SU-DHL-6 (cell line): ENCODE data around the gene FAM24B.

Experiments
- H2AFZ ChIP-seq: fragments of 200-600 bp; sonication (generic); 2 replicates; pipeline ENCODE4 v1.6.1; 2014; ENCODE audit warnings: low read depth, mild to moderate bottlenecking, moderate library complexity, mixed read lengths, antibody characterized with exemption, low read length; ENCODE audit not compliant: severe bottlenecking
- H3F3A ChIP-seq: fragments of 200-600 bp; shearing (Covaris generic); 2 replicates; pipeline ENCODE4 v1.6.0; 2016; ENCODE audit warnings: antibody characterized with exemption, mild to moderate bottlenecking; ENCODE audit not compliant: insufficient read depth
- H3K27ac ChIP-seq: fragments of 200-600 bp; sonication (generic); 2 replicates; pipeline ENCODE4 v1.5.1; 2016; ENCODE audit warnings: low read depth, mild to moderate bottlenecking, low read length, moderate library complexity, mixed read lengths
- H3K27me3 ChIP-seq: fragments of 200-600 bp; sonication (generic), shearing (Covaris generic); 2 replicates; pipeline ENCODE4 v1.6.0; 2014; ENCODE audit warnings: mild to moderate bottlenecking, low read length
- H3K36me3 ChIP-seq: fragments of 200-600 bp; sonication (generic); 2 replicates; pipeline ENCODE4 v1.6.1; 2014; ENCODE audit warnings: mild to moderate bottlenecking, low read length, mixed read lengths
- H3K4me2 ChIP-seq: fragments of 300-600, 200-600 bp; shearing (Covaris generic), sonication (generic); 2 replicates; pipeline ENCODE4 v1.6.0; 2014; ENCODE audit warnings: low read length, low read depth, mild to moderate bottlenecking; ENCODE audit not compliant: poor library complexity, severe bottlenecking
- H3K4me3 ChIP-seq: fragments of 200-600 bp; sonication (generic); 2 replicates; pipeline ENCODE4 v1.5.1; 2014; ENCODE audit warnings: antibody characterized with exemption, low read length, mild to moderate bottlenecking, mixed read lengths; ENCODE audit not compliant: insufficient read depth, poor library complexity, severe bottlenecking
- H3K79me2 ChIP-seq: fragments of 200-600 bp; sonication (generic); 2 replicates; pipeline ENCODE4 v1.6.1; 2014; ENCODE audit warnings: mild to moderate bottlenecking, low read length, moderate library complexity; ENCODE audit not compliant: insufficient read depth
- H3K9ac ChIP-seq: fragments of 200-600 bp; sonication (generic); 2 replicates; pipeline ENCODE4 v1.7.0; 2014; ENCODE audit warnings: mild to moderate bottlenecking, low read length
- H3K9me2 ChIP-seq: fragments of 200-600 bp; sonication (generic); replicated peaks from 2 replicates; pipeline ENCODE4 v1.6.1; 2014; ENCODE audit warnings: low read length; ENCODE audit not compliant: insufficient read depth
- H3K9me3 ChIP-seq: fragments of 200-600 bp; sonication (generic); 2 replicates; pipeline ENCODE4 v1.6.1; 2014; ENCODE audit warnings: low read length, mixed read lengths; ENCODE audit not compliant: insufficient read depth
- H4K20me1 ChIP-seq: fragments of 200-600 bp; sonication (generic); 2 replicates; pipeline ENCODE4 v1.6.1; 2014; ENCODE audit warnings: low read depth, mild to moderate bottlenecking, antibody characterized with exemption, low read length, moderate library complexity, mixed read lengths
- EZH2phosphoT487 ChIP-seq: fragments of 200-600 bp; sonication (generic), shearing (Covaris generic); conservative IDR thresholded peaks from 2 replicates; pipeline ENCODE4 v1.6.1; 2018; ENCODE audit warnings: mild to moderate bottlenecking, antibody characterized with exemption, low read length, moderate library complexity, mixed read lengths
- TF ChIP-seq, protein P1 (sequence below): fragments of 200-600 bp; sonication (generic); IDR thresholded peaks from one replicate; pipeline ENCODE4 v1.5.1; 2017; ENCODE audit warnings: antibody characterized with exemption, mild to moderate bottlenecking, low read length, moderate library complexity; ENCODE audit not compliant: insufficient read depth, poor library complexity, severe bottlenecking

Gene FAM24B

DNA sequence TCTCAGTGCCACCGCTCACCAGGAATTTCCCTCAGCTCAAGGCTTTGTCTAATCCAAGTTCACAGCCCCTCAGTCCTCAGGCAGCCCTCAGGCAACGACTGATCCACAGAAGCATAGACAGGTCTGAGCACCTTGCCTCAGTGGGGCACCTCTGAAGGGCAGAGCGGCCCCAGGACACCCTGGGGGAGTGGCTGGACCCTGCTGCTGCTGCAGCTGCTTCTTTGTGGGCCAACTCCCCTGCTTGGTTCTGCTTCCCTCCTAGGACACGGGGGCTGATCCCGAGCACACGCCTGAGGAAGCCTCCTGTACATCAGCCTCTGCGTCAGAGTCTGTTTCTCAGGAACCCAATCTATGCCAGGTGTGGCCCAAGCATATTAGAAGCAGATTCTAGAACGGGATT, 49.9 kb downstream of the FAM24B start:
- Histone ChIP-seq H3K4me3 (no peak overlapping the region), H3K27me3 (no peaks in the 10 kb centered on the region), H2AFZ (no peak overlapping the region), H3K9ac (no peak overlapping the region), H3K36me3 (peaks cover 27% of the 10 kb centered on the region), H3K9me2 (no peaks in the 10 kb centered on the region), H3K9me3 (no peaks in the 10 kb centered on the region), H3K4me2 (no peak overlapping the region), H4K20me1 (no peaks in the 10 kb centered on the region; the same call in 1 of the 2 replicates), H3F3A (no peaks in the 10 kb centered on the region), H3K79me2 (no peaks in the 10 kb centered on the region), H3K27ac (no peak overlapping the region)
- TF ChIP-seq, protein P1, sequence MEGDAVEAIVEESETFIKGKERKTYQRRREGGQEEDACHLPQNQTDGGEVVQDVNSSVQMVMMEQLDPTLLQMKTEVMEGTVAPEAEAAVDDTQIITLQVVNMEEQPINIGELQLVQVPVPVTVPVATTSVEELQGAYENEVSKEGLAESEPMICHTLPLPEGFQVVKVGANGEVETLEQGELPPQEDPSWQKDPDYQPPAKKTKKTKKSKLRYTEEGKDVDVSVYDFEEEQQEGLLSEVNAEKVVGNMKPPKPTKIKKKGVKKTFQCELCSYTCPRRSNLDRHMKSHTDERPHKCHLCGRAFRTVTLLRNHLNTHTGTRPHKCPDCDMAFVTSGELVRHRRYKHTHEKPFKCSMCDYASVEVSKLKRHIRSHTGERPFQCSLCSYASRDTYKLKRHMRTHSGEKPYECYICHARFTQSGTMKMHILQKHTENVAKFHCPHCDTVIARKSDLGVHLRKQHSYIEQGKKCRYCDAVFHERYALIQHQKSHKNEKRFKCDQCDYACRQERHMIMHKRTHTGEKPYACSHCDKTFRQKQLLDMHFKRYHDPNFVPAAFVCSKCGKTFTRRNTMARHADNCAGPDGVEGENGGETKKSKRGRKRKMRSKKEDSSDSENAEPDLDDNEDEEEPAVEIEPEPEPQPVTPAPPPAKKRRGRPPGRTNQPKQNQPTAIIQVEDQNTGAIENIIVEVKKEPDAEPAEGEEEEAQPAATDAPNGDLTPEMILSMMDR = no peak
- no peak for TF ChIP-seq EZH2phosphoT487

GRCh38 chr10:122828716-122829255, 50.6 kb downstream of the FAM24B start:
- Histone ChIP-seq H3K4me2 (no peak overlapping the region), H3K36me3 (peaks cover 27% of the 10 kb centered on the region), H2AFZ (no peak overlapping the region), H3K9me2 (no peaks in the 10 kb centered on the region), H3K4me3 (no peak overlapping the region), H4K20me1 (no peaks in the 10 kb centered on the region; the same call in 1 of the 2 replicates), H3K79me2 (no peaks in the 10 kb centered on the region), H3K9ac (no peak overlapping the region), H3K27me3 (no peaks in the 10 kb centered on the region), H3K27ac (no peak overlapping the region), H3K9me3 (no peaks in the 10 kb centered on the region), H3F3A (no peaks in the 10 kb centered on the region)
- TF ChIP-seq EZH2phosphoT487 = no peak
- TF ChIP-seq, protein P1 = no peak

DNA sequence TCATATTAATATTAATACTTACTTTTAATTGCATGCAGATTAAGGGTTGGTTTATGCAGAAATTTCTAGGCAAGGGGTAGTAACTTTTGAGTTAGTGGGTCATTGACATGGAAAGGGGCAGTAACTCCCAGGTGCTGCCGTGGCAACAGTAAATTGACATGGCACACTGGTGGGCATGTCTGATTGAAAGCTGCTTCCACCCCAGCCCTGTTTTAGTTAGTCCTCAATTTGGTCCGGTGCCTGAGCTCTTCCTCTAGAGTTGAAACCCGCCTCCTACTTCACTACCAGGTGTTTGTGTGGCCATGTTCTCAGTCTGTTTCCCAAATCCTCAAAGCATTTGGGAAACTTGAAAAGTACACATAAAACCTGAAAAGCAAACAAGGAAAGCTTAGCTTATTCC, 52.1 kb downstream of the FAM24B start:
- H3F3A ChIP-seq = no peaks in the 10 kb centered on the region
- H3K27ac ChIP-seq = no peak overlapping the region
- H3K4me3 ChIP-seq = no peak overlapping the region
- H3K9me3 ChIP-seq = no peaks in the 10 kb centered on the region
- no peaks in the 10 kb centered on the region for H3K79me2 ChIP-seq
- no peaks in the 10 kb centered on the region for H4K20me1 ChIP-seq
- no peak overlapping the region for H2AFZ ChIP-seq
- peaks cover 15% of the 10 kb centered on the region for H3K36me3 ChIP-seq
- H3K9me2 ChIP-seq = no peaks in the 10 kb centered on the region
- no peaks in the 10 kb centered on the region for H3K27me3 ChIP-seq
- no peak overlapping the region for H3K9ac ChIP-seq
- no peak overlapping the region for H3K4me2 ChIP-seq
- TF ChIP-seq, protein P1 = no peak
- TF ChIP-seq EZH2phosphoT487 = no peak
